Astrocyte of the hippocampus (primary cell): Measurements from ENCODE around the gene AAMDC.
"Not testable (repeated sequence)": the region's sequence is repeated elsewhere in the genome, so short reads cannot be mapped to it uniquely, and the experiment has no call there.

Experiments used
- DNase-seq: peaks from one replicate; pipeline ENCODE4 v3.0.0; 2011; ENCODE audit warnings: low read depth, low spot score

Gene AAMDC

DNA sequence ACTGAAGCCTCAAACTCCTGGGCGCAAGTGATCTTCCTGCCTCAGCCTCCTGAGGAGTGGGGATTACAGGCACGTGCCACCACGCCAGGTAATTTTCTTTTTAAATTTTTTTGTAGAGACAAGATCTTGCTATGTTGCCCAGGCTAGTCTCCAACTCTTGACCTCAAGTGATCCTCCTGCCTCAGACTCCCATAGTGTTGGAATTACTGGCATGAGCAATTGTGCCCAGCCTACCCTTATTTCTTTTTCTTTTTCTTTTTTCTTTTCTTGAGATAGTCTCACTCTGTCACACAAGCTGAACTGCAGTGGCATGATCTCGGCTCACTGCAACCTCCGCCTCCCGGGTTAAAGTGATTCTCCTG is 63.9 kb downstream of the AAMDC start:
- no peak for DNase-seq

DNA sequence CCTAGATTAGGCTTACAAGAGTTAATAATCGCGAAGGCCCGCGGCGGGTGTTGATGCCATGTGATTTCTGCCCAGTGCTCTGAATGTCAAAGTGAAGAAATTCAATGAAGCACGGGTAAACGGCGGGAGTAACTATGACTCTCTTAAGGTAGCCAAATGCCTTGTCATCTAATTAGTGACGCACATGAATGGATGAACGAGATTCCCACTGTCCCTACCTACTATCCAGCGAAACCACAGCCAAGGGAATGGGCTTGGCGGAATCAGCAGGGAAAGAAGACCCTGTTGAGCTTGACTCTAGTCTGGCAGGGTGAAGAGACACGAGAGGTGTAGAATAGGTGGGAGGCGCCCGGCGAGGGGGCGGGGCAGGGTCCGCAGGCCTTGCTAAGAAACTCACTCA is 65.5 kb downstream of the AAMDC start:
- no peak for DNase-seq

DNA sequence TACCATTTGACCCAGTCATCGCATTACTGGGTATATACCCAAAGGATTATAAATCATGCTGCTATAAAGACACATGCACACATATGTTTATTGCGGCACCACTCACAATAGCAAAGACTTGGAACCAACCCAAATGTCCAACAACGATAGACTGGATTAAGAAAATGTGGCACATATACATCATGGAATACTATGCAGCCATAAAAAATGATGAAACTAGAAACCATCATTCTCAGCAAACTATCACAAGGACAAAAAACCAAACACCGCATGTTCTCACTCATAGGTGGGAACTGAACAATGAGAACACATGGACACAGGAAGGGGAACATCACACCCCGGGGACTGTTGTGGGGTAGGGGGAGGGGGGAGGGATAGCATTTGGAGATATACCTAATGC is 68.1 kb downstream of the AAMDC start:
- not testable (repeated sequence) for DNase-seq

DNA sequence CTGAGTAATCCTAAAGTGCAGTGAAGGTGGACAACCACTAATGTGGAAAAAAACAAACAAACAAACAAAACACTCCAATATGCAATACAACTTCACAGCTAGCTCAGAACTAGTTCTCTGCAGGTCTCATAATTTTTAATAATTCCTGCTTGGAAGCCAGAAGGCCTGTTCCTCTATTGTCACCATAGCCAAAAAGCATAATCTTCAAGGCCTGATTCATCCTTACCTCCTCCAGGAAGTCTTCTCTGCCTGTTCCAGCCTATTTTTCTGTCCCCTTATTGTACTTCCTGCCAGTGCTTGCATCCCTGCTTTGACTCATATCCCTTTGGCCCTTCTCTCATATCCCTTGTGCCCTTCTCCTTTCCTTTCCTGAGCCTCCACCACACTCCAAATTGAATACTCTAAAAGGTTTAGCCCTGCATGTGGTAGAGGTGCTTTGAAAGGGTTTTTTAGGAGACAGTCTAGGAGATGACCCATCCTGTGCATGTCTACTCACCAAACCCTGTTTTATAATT is 69.2 kb downstream of the AAMDC start:
- DNase-seq, result not testable (repeated sequence)

- not testable (repeated sequence) for DNase-seq
These were observed 69.7 kb downstream of the AAMDC start for GRCh38 chr11:77890619-77891056.

DNA sequence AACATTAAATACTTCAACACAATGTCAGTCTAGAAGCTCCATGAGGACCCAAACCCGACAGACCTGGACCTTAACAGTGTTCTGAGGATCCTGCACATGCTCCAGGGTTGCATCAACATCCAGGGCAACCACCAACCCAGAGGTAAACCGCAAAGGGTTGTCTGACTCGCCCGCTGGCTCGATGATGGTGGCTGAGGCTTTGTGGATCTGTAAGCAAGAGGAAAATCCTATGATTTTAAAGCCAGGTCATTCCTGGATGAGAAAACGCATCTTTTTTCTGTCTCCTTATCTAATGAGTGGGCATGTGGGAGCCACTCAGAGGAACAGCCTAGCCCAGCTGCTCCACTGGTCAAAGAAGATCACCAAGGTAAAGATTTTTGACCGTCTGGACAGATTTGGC is 70.3 kb downstream of the AAMDC start:
- not testable (repeated sequence) for DNase-seq

GRCh38 chr11:77891703-77892102 is 70.8 kb downstream of the AAMDC start:
- DNase-seq, result not testable (repeated sequence)

DNA sequence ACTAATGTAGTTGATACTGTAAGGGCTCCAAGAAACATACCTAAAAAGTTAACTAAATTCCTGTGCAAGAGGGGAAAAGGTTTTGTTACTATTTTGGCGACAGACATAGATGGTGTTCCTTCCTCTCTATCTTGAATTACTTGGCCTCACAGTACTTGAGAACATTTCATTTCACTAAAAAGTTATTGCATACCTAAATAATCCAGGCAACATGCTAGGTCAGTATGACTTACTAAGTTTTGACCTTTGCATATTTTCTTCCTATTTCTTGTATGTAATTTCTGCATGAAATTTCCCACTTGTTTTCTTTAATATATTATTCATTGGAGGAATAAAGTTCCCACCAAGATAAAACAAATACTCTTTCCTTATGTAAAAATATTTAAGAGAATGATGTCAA is 74.0 kb downstream of the AAMDC start:
- DNase-seq, result not testable (repeated sequence)

GRCh38 chr11:77908835-77909234 is 87.9 kb downstream of the AAMDC start:
- no peak for DNase-seq

DNA sequence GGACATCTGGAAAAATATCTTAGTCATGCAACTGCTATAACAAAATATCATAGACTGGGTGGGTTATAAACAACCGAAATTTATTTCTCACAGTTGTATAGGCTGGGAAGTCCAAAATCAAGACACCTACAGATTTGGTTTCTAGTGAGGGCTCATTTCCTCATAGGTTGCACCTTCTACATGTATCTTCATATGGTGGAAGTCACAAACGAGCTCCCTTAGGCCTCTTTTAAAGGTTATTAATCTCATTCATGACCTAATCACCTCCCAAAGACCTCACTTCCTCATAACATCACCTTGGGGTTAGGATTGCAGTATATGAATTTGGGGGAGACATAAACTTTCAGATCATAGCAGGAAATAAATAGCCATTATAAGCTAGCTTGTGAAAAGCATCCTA is 88.3 kb downstream of the AAMDC start:
- DNase-seq, result no peak

GRCh38 chr11:77910828-77911227 is 89.9 kb downstream of the AAMDC start:
- peak; percentile 68 for DNase-seq

DNA sequence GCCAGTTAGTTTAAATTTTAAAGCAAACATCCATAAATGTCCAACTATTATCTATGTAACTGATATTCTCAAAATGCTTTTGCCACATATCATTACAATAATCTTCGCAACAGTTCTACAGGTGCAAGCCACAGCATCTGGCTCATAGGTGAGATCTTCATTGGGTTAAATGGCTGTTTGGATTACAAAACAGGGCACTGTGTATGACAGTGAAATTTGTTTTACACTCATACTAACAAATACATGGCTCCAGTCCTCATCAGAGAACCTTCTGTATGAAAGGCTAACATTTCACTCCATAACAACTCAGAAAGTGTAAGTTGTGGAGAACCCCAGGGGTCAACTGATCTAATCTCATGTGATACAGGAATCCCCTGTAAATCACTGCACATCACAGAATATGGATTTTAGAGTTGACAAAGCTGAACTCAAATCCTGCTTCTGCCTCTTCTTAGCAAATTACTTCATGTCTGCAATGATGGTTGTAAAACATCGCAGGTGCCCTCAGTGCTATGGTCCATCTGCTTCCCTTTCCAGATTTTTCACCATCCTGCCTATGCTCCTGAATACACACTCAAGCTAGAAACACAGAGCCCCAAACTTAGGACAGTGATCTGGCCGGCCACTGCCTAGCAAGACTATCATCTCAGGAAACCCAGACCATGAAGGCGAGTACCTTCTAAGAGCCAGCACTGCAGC is 92.8 kb downstream of the AAMDC start:
- peak; percentile 17 for DNase-seq

- peak; percentile 82 for DNase-seq
These were observed 93.4 kb downstream of the AAMDC start for GRCh38 chr11:77914307-77914791.

DNA sequence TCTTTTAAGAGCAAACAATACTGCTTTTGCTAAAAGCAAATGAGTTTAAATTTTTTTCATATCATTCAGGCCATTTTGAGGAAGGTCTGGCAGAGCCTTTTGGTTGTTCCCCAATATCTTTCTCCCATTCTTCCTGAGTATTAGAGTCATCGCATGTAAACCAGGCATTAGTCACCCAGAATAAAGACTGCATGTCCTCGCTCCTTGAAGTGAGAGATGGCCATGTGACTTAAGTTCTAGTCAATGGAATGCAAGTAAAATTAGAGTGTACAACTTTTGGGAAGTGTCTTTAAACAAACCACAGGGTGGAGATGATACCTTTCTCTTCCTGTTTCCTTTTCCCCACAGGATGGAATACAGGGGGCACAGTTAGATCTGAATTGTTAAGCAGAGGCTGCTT is 96.8 kb downstream of the AAMDC start:
- not testable (repeated sequence) for DNase-seq
